PFSK-1 (cell line): ENCODE data around the gene KRTAP4-9.

Experiments
- POLR2AphosphoS5 ChIP-seq: IDR thresholded peaks from 2 replicates; pipeline ENCODE4 v1.6.1; 2012; ENCODE audit warnings: low read depth, mild to moderate bottlenecking, control low read depth, low read length, moderate library complexity
- TF ChIP-seq, protein P1 (sequence below), 2 experiments: IDR thresholded peaks; 2 replicates each; pipeline versions ENCODE4 v1.6.1 to v1.8.0; 2011 to 2012; ENCODE audit warnings: low read depth in 2 of 2, low read length in 2 of 2, control low read depth in 1 of 2, inconsistent platforms in 1 of 2, mild to moderate bottlenecking in 1 of 2, moderate library complexity in 1 of 2; ENCODE audit not compliant: insufficient read depth in 1 of 2

DNA sequence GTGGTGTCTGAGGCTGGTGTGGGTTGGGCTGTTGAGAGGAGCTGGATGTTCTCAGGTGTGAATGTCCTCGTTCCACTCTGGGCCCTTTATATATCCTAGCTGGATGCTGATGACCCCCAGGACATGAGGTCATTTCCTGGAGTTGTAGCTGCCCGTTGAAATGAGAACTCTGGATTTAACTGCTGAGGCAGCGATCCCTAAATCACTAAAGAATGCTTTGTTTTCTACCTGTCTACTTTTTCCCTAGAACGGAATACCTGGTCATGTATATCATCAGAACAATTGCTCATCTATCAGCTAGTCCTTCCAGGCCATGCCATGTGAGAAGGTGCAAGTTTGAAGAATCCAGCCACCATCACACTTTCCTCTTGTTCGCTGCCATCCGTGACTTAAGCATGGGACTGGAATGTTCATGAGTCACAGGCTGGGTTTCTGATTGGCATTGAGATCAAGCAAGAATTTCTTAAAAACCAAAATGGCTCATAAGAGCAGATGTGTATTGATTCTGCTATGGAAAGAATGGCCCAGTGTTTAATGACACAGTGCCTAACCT lies 45.1 kb upstream of the KRTAP4-9 start, which contains the start of gene KRTAP2-3:
- TF ChIP-seq POLR2AphosphoS5, result no peak
- TF ChIP-seq, protein P1, sequence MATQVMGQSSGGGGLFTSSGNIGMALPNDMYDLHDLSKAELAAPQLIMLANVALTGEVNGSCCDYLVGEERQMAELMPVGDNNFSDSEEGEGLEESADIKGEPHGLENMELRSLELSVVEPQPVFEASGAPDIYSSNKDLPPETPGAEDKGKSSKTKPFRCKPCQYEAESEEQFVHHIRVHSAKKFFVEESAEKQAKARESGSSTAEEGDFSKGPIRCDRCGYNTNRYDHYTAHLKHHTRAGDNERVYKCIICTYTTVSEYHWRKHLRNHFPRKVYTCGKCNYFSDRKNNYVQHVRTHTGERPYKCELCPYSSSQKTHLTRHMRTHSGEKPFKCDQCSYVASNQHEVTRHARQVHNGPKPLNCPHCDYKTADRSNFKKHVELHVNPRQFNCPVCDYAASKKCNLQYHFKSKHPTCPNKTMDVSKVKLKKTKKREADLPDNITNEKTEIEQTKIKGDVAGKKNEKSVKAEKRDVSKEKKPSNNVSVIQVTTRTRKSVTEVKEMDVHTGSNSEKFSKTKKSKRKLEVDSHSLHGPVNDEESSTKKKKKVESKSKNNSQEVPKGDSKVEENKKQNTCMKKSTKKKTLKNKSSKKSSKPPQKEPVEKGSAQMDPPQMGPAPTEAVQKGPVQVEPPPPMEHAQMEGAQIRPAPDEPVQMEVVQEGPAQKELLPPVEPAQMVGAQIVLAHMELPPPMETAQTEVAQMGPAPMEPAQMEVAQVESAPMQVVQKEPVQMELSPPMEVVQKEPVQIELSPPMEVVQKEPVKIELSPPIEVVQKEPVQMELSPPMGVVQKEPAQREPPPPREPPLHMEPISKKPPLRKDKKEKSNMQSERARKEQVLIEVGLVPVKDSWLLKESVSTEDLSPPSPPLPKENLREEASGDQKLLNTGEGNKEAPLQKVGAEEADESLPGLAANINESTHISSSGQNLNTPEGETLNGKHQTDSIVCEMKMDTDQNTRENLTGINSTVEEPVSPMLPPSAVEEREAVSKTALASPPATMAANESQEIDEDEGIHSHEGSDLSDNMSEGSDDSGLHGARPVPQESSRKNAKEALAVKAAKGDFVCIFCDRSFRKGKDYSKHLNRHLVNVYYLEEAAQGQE (IDR thresholded peaks at IDR 0.05; ENCODE audit: insufficient read depth in 1 of 2, low read depth in 2 of 2, low read length in 2 of 2), result no peak
